ENCODE measurements around the gene CXXC4.

DNA sequence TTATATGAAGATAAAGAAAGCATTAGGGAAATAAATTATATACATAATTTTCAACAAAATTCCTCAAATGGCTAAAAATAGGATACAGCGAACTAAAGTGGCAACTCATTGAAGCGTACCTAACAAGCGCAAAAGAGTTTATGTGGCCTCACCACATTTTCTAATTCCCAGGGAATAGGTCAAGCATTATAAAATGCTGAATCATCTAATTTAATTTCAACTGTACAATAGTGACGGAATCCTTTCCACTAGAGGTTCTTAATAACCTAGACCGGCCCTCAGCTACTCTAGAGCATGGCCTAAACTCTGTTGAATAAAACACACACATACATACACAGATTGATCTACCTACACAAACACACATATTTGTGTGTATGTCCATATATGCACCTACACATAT is 29.1 kb downstream of the CXXC4 start:
- TF ChIP-seq CTCF (conservative IDR thresholded peaks at IDR 0.05 in 1 of 2, IDR thresholded peaks at IDR 0.05 in 1 of 2; ENCODE audit: low read depth in 1 of 2, low read length in 2 of 2) (no peak), EZH2 (IDR thresholded peaks at IDR 0.05; ENCODE audit: low read length, missing control alignments) (no peak)

All from fibroblast of lung (primary cell).